HCT116 (cell line): ENCODE results near the gene SEMG1.

Experiments
- CTCF ChIP-seq, 3 experiments: fragments of 200-600 bp in 1 of 3; sonication (generic) in 1 of 3; IDR thresholded peaks in 2 of 3; conservative IDR thresholded peaks in 1 of 3; 2 replicates each; pipeline ENCODE4 v1.5.1; 2012 to 2017; ENCODE audit warnings: low read depth in 2 of 3, low read length in 2 of 3, antibody characterized with exemption in 1 of 3, borderline replicate concordance in 1 of 3, control low read depth in 1 of 3, mild to moderate bottlenecking in 1 of 3, mixed read lengths in 1 of 3, mixed run types in 1 of 3, moderate library complexity in 1 of 3; ENCODE audit not compliant: insufficient read depth in 1 of 3
- JUND ChIP-seq: IDR thresholded peaks from 2 replicates; pipeline ENCODE4 v1.6.1; 2012
- RAD21 ChIP-seq: IDR thresholded peaks from 2 replicates; pipeline ENCODE4 v1.6.1; 2012; ENCODE audit warnings: low read depth, mild to moderate bottlenecking
- SRF ChIP-seq: IDR thresholded peaks from 2 replicates; pipeline ENCODE4 v1.6.1; 2012; ENCODE audit warnings: low read depth
- TCF7L2 ChIP-seq: IDR thresholded peaks from 2 replicates; pipeline ENCODE4 v1.7.0; 2011; ENCODE audit warnings: borderline replicate concordance, inconsistent platforms; ENCODE audit not compliant: insufficient read depth, insufficient read length; ENCODE audit errors: extremely low read depth

DNA sequence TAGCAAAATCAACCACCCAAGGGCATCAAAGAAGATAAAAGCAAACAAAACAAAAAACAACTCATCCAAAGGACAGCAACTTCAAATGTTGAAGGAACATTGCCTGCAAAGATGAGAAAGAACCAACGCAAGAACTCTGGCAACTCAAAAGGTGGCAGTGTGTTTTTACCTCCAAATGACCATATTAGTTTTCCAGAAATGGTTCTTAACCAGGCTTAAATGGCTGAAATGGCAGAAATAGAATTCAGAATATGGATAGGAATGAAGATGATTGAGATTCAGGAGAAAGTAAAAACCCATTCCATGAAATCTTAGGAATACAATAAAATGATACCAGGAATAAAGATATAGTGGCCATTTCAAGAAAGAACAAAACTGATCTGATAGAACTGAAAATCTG lies 41.9 kb upstream of the SEMG1 start:
- TF ChIP-seq CTCF (IDR thresholded peaks at IDR 0.05 in 2 of 3, conservative IDR thresholded peaks at IDR 0.05 in 1 of 3; ENCODE audit: borderline replicate concordance in 1 of 3, insufficient read depth in 1 of 3, low read depth in 2 of 3, low read length in 2 of 3) (no peak), JUND (no peak), RAD21 (no peak), TCF7L2 (no peak), SRF (no peak)
